Measurements from ENCODE around the gene KCTD21.
"Not testable (repeated sequence)": the region's sequence is repeated elsewhere in the genome, so short reads cannot be mapped to it uniquely, and the experiment has no call there.

KCTD21 gene

GRCh38 chr11:78200061-78200460, 11.6 kb upstream of the KCTD21 start:
- no peak for FAIRE-seq

- no peak for FAIRE-seq
These were observed 11.2 kb upstream of the KCTD21 start for GRCh38 chr11:78199653-78200015.

- FAIRE-seq: no peak
These were observed 10.7 kb upstream of the KCTD21 start for GRCh38 chr11:78199015-78199652.

- no peak for FAIRE-seq
These were observed 9.4 kb upstream of the KCTD21 start for GRCh38 chr11:78197816-78198215.

GRCh38 chr11:78196661-78197091, 8.2 kb upstream of the KCTD21 start:
- FAIRE-seq: no peak

- FAIRE-seq: no peak
These were observed 7.6 kb upstream of the KCTD21 start for GRCh38 chr11:78195917-78196560.

GRCh38 chr11:78194490-78194889, 6.1 kb upstream of the KCTD21 start:
- no peak for FAIRE-seq

GRCh38 chr11:78193806-78194205, 5.4 kb upstream of the KCTD21 start:
- no peak for FAIRE-seq

- no peak for FAIRE-seq
These were observed 4.5 kb upstream of the KCTD21 start for GRCh38 chr11:78192911-78193351.

- FAIRE-seq: no peak
These were observed 3.8 kb upstream of the KCTD21 start for GRCh38 chr11:78192223-78192719.

- no peak for FAIRE-seq
These were observed 2.6 kb upstream of the KCTD21 start for GRCh38 chr11:78190871-78191538.

- FAIRE-seq: no peak
These were observed 1.9 kb upstream of the KCTD21 start for GRCh38 chr11:78190374-78190773.

GRCh38 chr11:78189851-78190250, 1.4 kb upstream of the KCTD21 start:
- FAIRE-seq: no peak

- FAIRE-seq: no peak
These were observed 823 bp upstream of the KCTD21 start for GRCh38 chr11:78189174-78189724.

- no peak for FAIRE-seq
These were observed 800 bp downstream of the KCTD21 start for GRCh38 chr11:78187366-78188285.

GRCh38 chr11:78181185-78181584, 7.2 kb downstream of the KCTD21 start:
- no peak for FAIRE-seq

- no peak for FAIRE-seq
These were observed 7.7 kb downstream of the KCTD21 start for GRCh38 chr11:78180751-78181150.

- FAIRE-seq: no peak
These were observed 8.9 kb downstream of the KCTD21 start for GRCh38 chr11:78179459-78180071.

GRCh38 chr11:78177216-78177615, 11.2 kb downstream of the KCTD21 start:
- no peak for FAIRE-seq

- no peak for FAIRE-seq
These were observed 11.8 kb downstream of the KCTD21 start for GRCh38 chr11:78176605-78177141.

- FAIRE-seq: not testable (repeated sequence)
These were observed 12.6 kb downstream of the KCTD21 start for GRCh38 chr11:78175862-78176261.

GRCh38 chr11:78171951-78172350, 16.5 kb downstream of the KCTD21 start:
- FAIRE-seq: no peak

Measured in TTC549 (cell line).